ENCODE measurements around the gene ZBTB42. TPM values are rescaled to one million over a fixed set of nuclear protein-coding genes. Genes with fewer than 3 reads are reported as not detected.

ZBTB42 gene
- polyA plus RNA-seq, 1 of the 3 experiments (the other 2 are of a cell fraction) = 3.1 TPM

DNA sequence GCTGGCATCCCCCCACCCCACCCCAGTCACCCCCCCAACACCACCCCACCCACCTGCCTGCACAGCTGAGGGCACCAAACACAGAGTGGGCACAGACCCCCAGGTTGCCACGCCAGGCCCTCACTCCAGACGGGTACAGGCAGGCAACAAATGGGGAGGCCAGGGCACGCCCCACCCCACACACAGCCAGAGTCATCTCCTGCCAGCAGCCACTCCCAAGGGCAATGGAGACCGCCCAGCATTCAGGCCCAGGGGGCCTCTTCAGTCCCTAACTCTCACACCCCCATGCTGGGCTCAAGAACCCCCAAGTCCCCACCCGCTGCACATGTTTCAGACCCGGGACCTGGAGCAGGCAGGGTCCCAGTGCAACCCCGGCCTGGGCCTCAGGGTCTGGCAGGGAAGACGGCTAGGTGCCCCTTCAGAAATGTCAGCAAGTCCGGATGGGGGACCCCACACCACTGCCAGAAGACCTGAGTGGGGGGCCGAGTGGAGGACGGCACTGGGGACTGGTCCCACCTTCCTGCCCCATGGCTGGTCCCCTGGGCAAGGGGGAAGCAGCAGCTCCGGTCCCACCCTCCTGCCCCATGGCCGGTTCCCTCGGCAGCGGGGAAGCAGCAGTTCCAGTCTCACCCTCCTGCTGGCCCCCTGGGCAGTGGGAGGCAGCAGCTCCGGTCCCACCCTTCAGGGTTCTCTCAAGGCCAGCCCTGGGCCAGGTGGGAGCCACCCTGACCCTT is 17.2 kb upstream of the ZBTB42 start:
- TF ChIP-seq RXRA (IDR thresholded peaks at IDR 0.05; ENCODE audit: borderline replicate concordance, low read depth) (no peak), FOXM1 (IDR thresholded peaks at IDR 0.05; ENCODE audit: low read depth) (no peak), JUND (IDR thresholded peaks at IDR 0.05) (no peak), YY1 (IDR thresholded peaks at IDR 0.05; ENCODE audit: low read depth) (no peak), MXI1 (IDR thresholded peaks at IDR 0.05; ENCODE audit: low read depth, low read length) (no peak), POLR2AphosphoS5 (IDR thresholded peaks at IDR 0.05; ENCODE audit: low read depth, low read length) (no peak), GATA2 (CRISPR knock-in tag; IDR thresholded peaks at IDR 0.05) (no peak), NFIC (IDR thresholded peaks at IDR 0.05; ENCODE audit: borderline replicate concordance) (no peak)
- TF ChIP-seq, protein P1, sequence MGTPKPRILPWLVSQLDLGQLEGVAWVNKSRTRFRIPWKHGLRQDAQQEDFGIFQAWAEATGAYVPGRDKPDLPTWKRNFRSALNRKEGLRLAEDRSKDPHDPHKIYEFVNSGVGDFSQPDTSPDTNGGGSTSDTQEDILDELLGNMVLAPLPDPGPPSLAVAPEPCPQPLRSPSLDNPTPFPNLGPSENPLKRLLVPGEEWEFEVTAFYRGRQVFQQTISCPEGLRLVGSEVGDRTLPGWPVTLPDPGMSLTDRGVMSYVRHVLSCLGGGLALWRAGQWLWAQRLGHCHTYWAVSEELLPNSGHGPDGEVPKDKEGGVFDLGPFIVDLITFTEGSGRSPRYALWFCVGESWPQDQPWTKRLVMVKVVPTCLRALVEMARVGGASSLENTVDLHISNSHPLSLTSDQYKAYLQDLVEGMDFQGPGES (IDR thresholded peaks at IDR 0.05; ENCODE audit: low read depth, low read length) = no peak
- TF ChIP-seq, protein P2, sequence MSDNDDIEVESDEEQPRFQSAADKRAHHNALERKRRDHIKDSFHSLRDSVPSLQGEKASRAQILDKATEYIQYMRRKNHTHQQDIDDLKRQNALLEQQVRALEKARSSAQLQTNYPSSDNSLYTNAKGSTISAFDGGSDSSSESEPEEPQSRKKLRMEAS (IDR thresholded peaks at IDR 0.05; ENCODE audit: low read depth) = no peak
- TF ChIP-seq, protein P3, sequence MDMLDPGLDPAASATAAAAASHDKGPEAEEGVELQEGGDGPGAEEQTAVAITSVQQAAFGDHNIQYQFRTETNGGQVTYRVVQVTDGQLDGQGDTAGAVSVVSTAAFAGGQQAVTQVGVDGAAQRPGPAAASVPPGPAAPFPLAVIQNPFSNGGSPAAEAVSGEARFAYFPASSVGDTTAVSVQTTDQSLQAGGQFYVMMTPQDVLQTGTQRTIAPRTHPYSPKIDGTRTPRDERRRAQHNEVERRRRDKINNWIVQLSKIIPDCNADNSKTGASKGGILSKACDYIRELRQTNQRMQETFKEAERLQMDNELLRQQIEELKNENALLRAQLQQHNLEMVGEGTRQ (IDR thresholded peaks at IDR 0.05; ENCODE audit: borderline replicate concordance, low read depth, low read length) = no peak
- H4K20me1 ChIP-seq (ENCODE audit: insufficient read depth) = peaks cover 57% of the 10 kb centered on the region
- H3F3A ChIP-seq (replicated peaks; ENCODE audit: insufficient read depth) = no peaks in the 10 kb centered on the region
- H2AFZ ChIP-seq (ENCODE audit: low read depth) = no peak overlapping the region
- H3K27ac ChIP-seq (ENCODE audit: low read depth in 2 of 2, low read length in 1 of 2) = no peak overlapping the region
- DNase-seq = no peak
- H3K79me2 ChIP-seq (ENCODE audit: insufficient read depth) = peaks cover 40% of the 10 kb centered on the region
- no peaks in the 10 kb centered on the region for H3K9me3 ChIP-seq
- 70% methylated on average over 2 of the region's 16 CpGs for WGBS (ENCODE audit: low lambda C conversion rate)
- H3K9me2 ChIP-seq = no peaks in the 10 kb centered on the region
- POLR2A ChIA-PET = no interaction called here
- CTCF ChIA-PET = interaction anchor here (1.6 to 2.1 kb wide), 2 partner anchors 13 to 15 kb away, joined by 6 to 13 read pairs; no protein-coding TSS in a partner anchor
- no peak overlapping the region for H3K9ac ChIP-seq
- no peaks in the 10 kb centered on the region for H3K27me3 ChIP-seq (ENCODE audit: insufficient read depth)
- no peak overlapping the region for H3K4me2 ChIP-seq
- H3K36me3 ChIP-seq (replicated peaks in 1 of 2; ENCODE audit: control insufficient read depth in 1 of 2, insufficient read depth in 2 of 2, low read length in 1 of 2) = peaks cover 0 to 40% of the 10 kb centered on the region in 2 experiments
- no peaks in the 10 kb centered on the region; a peak in 1 of 4 replicates for H3K4me1 ChIP-seq (ENCODE audit: control insufficient read depth in 1 of 2, insufficient read depth in 2 of 2, low read depth in 1 of 2, low read length in 1 of 2)
- no peak overlapping the region for H3K4me3 ChIP-seq (ENCODE audit: low read depth in 2 of 2, low read length in 1 of 2)

DNA sequence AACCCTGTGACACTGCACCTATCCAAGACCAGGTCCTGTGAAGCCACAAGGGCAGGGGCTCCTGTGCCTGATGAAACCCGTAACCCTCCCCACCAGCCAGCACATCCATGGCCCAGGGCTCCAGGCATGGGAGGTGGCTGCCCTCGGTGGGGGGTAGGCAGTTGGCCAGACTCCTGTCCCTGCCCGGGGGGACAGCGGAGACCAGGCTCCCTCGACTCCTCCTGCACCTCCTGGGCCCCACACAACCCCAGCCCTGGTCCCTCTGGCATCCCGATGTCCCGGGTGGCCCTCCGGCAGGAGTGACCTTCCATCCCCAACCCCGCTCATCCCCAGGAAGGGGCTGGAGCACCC is 16.7 kb upstream of the ZBTB42 start:
- ChIA-PET CTCF (interaction anchor here (1.1 to 2.1 kb wide), 3 partner anchors 10 to 15 kb away, joined by 3 to 13 read pairs (median 6); no protein-coding TSS in a partner anchor), POLR2A (no interaction called here)
- Histone ChIP-seq H3F3A (replicated peaks; ENCODE audit: insufficient read depth) (no peaks in the 10 kb centered on the region), H3K4me1 (ENCODE audit: control insufficient read depth in 1 of 2, insufficient read depth in 2 of 2, low read depth in 1 of 2, low read length in 1 of 2) (no peaks in the 10 kb centered on the region; a peak in 1 of 4 replicates), H3K79me2 (ENCODE audit: insufficient read depth) (peaks cover 46% of the 10 kb centered on the region), H3K36me3 (replicated peaks in 1 of 2; ENCODE audit: control insufficient read depth in 1 of 2, insufficient read depth in 2 of 2, low read length in 1 of 2) (peaks cover 0 to 38% of the 10 kb centered on the region in 2 experiments), H3K4me2 (no peak overlapping the region), H3K27me3 (ENCODE audit: insufficient read depth) (no peaks in the 10 kb centered on the region), H3K4me3 (ENCODE audit: low read depth in 2 of 2, low read length in 1 of 2) (no peak overlapping the region), H3K9me2 (no peaks in the 10 kb centered on the region), H2AFZ (ENCODE audit: low read depth) (no peak overlapping the region), H4K20me1 (ENCODE audit: insufficient read depth) (peaks cover 57% of the 10 kb centered on the region), H3K27ac (ENCODE audit: low read depth in 2 of 2, low read length in 1 of 2) (no peak overlapping the region), H3K9ac (no peak overlapping the region), H3K9me3 (no peaks in the 10 kb centered on the region)
- TF ChIP-seq RXRA (IDR thresholded peaks at IDR 0.05; ENCODE audit: borderline replicate concordance, low read depth) (no peak), SMC3 (IDR thresholded peaks at IDR 0.05; ENCODE audit: low read depth, low read length) (no peak), TAF1 (IDR thresholded peaks at IDR 0.05; ENCODE audit: borderline replicate concordance, low read depth, low read length) (no peak), RCOR1 (IDR thresholded peaks at IDR 0.05; ENCODE audit: low read length) (no peak), NRF1 (IDR thresholded peaks at IDR 0.05; ENCODE audit: low read depth, low read length) (no peak), ELF1 (IDR thresholded peaks at IDR 0.05) (no peak)
- TF ChIP-seq, protein P4, sequence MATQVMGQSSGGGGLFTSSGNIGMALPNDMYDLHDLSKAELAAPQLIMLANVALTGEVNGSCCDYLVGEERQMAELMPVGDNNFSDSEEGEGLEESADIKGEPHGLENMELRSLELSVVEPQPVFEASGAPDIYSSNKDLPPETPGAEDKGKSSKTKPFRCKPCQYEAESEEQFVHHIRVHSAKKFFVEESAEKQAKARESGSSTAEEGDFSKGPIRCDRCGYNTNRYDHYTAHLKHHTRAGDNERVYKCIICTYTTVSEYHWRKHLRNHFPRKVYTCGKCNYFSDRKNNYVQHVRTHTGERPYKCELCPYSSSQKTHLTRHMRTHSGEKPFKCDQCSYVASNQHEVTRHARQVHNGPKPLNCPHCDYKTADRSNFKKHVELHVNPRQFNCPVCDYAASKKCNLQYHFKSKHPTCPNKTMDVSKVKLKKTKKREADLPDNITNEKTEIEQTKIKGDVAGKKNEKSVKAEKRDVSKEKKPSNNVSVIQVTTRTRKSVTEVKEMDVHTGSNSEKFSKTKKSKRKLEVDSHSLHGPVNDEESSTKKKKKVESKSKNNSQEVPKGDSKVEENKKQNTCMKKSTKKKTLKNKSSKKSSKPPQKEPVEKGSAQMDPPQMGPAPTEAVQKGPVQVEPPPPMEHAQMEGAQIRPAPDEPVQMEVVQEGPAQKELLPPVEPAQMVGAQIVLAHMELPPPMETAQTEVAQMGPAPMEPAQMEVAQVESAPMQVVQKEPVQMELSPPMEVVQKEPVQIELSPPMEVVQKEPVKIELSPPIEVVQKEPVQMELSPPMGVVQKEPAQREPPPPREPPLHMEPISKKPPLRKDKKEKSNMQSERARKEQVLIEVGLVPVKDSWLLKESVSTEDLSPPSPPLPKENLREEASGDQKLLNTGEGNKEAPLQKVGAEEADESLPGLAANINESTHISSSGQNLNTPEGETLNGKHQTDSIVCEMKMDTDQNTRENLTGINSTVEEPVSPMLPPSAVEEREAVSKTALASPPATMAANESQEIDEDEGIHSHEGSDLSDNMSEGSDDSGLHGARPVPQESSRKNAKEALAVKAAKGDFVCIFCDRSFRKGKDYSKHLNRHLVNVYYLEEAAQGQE (IDR thresholded peaks at IDR 0.05; ENCODE audit: low read depth, low read length) = no peak
- TF ChIP-seq, protein P5, sequence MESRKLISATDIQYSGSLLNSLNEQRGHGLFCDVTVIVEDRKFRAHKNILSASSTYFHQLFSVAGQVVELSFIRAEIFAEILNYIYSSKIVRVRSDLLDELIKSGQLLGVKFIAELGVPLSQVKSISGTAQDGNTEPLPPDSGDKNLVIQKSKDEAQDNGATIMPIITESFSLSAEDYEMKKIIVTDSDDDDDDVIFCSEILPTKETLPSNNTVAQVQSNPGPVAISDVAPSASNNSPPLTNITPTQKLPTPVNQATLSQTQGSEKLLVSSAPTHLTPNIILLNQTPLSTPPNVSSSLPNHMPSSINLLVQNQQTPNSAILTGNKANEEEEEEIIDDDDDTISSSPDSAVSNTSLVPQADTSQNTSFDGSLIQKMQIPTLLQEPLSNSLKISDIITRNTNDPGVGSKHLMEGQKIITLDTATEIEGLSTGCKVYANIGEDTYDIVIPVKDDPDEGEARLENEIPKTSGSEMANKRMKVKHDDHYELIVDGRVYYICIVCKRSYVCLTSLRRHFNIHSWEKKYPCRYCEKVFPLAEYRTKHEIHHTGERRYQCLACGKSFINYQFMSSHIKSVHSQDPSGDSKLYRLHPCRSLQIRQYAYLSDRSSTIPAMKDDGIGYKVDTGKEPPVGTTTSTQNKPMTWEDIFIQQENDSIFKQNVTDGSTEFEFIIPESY (IDR thresholded peaks at IDR 0.05; ENCODE audit: borderline replicate concordance, low read depth) = no peak
- TF ChIP-seq, protein P2 (IDR thresholded peaks at IDR 0.05; ENCODE audit: low read depth) = no peak
- 80% methylated on average over 1 of the region's 9 CpGs for WGBS (ENCODE audit: low lambda C conversion rate)
- no peak for DNase-seq
